Measurements from ENCODE around the gene ALG9.
"Not testable (repeated sequence)": the region's sequence is repeated elsewhere in the genome, so short reads cannot be mapped to it uniquely, and the experiment has no call there.

ALG9 gene

DNA sequence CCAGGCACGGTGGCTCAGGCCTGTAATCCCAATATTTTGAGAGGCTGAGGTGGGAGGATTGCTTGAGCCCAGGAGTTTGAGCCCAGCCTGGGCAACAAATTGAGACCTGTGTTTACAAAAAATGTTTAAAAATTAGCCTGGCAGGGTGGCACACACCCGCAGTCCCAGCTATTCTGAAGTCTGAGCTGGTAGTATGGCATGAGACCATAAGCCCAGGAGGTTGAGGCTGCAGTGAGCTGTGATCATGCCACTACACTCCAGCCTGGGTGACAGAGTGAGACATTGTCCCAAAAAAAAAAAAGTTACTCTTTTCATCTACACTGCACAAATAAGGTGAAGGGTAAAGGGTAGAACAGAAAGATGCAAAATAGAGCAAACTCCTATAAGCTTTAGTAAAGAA lies 82.9 kb downstream of the ALG9 start:
- no peak for DNase-seq

DNA sequence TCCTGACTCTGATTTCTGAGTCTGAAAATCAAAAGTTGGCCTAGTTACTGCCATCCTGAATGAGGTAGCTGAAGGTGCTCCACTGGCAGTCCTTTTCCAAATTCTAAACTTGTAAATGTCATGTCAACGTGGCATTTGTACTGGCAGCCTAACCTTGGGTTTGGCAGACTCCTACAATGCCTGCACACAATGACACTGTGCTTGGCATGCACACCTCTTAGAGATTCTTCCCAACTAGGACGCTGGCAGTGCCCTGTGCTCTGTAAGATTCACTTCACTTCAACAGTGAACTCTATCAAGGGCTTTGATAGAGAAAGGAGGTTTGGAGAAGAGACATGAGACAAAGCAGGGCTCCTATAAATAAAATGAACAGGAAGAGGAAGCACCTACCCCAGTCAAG lies 83.3 kb downstream of the ALG9 start:
- no peak for DNase-seq

DNA sequence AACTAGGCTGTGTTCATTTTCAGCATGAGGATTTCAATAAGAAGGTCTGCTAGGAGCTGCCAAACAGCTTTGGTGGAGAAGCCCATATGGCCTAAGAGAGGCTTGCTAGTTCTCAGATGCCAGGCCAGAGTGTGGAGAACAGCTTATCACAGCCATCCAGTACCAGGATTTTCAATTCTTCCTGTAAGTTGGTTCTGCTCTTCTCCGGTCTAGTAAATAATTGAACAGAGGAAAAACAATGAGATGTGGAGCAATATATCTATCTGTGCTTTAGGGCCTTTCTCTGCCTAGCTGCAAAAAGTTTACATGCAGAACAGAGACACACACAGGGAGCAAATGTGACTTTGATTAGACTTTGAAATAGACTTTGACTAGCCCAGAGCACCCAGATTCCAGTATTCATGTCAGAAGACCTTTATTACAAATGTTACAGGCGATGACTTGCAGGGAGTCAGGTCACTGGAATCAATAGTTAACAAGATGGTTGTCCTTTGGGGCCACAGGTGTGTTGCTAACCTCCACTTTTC lies 85.4 kb downstream of the ALG9 start:
- no peak for DNase-seq

DNA sequence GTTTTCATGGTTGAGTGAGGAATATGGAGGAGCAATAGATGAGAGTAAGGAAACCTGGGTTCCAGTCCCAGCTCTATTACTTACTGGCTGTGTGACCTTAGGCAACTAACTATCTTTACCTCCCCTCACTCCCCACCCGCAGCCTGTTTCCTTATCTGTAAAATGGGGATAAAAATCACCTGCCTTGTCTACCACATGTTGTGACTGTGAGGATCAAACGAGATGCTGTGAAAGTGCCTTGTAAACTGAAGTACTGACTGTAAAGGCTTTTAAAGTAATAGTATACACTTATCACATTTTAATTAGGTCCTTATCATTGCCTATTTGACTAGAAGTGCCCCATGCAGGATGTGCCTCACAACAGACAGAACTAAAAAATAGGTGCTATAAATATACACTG lies 86.3 kb downstream of the ALG9 start:
- DNase-seq: no peak

DNA sequence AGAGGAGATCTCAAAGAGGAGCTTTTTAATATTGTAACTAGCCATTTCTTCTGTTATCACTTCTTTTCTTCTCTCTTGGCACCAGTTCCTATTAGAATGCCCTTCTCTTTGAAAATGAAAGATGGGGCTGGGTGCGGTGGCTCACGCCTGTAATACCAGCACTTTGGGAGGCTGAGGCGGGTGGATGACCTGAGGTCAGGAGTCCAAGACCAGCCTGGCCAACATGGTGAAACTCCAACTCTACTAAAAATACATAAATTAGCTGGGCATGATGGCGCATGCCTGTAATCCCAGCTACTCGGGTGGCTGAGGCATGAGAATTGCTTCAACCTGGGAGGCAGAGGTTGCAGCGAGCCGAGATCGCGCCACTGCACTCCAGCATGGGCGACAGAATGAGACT lies 87.1 kb downstream of the ALG9 start:
- DNase-seq: not testable (repeated sequence)

DNA sequence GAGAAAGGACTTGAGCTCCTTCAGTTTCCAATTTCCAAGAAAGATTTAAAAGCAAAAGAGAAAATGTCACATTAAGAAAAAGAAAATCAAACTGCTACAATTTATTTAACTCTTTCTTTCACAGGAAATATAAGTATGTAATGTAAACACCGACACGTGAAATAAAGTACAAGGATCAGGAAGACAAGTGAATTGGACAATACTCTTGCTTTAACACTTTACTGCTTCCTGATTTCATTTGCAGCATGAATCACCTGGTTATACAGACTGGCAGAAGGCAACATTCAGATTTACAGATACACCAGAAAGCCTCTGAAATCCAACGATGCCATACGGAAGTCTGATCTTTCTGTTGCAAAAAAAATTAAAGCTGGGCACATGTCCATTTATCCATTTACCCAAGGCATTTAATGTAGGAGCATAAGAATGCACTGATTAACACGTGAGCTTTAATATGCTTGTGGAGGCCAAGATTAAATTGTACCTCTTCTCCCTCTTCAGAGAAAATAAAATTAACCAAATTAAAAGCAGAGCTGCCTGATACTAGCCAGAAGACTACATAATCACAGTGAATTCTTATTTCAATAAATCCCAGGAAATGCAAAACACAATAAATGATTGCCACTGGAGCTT lies 89.2 kb downstream of the ALG9 start:
- DNase-seq: no peak

DNA sequence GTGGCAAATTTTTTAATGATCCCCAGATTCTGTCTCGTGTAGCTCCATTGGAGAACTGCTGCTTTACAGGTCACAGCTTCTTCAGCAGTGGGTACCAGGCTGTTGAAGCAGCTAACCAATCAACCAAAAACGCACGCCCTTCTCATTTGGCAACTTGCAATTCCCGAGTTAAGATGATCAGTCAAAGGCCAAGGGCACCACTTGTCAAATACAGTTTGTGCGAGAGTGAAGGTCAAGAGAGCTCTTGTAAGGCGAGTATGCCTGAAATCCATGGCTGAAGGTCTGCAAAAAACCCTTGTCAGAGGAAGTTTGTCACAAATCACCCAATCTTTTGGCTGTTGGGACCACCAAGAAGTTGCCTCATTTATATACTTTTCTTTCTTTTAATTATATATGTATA lies 92.3 kb downstream of the ALG9 start:
- no peak for DNase-seq

DNA sequence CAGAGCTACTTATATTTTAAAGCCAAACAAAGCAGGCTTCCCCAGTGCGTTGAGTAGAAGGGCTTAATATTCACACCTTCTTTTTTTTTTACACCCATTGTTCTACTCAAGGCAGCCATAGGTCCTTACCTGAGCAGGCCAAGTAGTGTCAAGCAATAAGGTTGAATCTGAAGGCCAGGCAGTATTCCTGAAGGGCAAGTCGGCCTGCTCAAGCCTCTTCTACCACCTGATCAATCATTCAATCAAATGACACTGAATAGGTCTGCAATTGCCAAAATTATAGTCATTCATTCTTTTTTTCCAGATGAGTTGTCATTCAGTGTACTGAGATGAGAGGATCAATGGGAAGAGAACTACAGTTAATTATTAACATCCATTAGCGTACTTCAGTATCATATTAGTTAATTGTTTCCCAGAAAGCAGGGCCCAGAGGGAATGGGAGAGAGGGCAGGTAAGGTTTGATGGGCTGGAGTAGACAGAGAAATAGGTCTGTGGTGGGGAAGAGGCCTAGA lies 93.3 kb downstream of the ALG9 start:
- no peak for DNase-seq

DNA sequence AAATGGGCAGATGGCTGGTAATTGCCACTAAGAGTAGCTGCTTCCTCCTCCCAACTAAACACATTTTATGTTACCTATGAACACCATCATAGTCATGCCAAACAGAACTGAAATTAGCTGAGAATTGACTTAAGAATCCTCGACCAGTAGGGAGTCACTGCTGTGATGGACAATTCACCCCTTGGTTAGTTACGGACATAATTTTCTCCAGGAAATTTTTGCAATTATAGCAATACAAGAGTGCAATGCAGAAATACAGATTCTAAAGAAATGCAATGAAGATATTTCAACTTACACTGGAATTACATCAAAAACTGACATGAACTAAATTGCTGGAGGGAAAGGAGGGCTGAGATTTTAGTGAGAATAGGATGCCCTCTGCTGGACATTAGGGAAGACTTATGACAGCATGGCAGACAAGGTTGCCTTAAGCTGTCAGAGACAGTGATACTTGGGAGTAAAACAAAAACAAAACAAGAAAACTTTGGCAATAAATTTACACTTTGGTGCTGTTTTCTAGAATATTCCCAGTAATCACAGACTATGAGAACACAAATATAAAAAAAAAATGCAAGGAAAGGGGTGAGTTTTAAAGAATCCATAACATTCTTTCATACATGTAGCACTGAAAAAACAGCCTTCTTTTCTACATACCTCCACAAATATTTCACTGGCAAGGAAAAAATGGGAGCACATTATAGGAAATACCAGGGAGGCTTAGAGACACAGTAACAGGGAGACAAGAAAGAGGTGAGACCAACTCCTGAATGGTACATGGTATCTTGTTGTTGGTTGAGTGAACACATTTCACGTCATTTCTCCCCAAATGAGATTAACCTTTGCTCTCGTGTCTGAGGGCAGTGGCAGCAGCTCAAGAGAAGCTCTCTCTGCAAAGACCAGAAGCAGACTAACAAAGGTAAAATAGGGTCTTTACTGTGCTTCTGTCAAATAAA lies 94.0 kb downstream of the ALG9 start:
- DNase-seq: peak; percentile 67

DNA sequence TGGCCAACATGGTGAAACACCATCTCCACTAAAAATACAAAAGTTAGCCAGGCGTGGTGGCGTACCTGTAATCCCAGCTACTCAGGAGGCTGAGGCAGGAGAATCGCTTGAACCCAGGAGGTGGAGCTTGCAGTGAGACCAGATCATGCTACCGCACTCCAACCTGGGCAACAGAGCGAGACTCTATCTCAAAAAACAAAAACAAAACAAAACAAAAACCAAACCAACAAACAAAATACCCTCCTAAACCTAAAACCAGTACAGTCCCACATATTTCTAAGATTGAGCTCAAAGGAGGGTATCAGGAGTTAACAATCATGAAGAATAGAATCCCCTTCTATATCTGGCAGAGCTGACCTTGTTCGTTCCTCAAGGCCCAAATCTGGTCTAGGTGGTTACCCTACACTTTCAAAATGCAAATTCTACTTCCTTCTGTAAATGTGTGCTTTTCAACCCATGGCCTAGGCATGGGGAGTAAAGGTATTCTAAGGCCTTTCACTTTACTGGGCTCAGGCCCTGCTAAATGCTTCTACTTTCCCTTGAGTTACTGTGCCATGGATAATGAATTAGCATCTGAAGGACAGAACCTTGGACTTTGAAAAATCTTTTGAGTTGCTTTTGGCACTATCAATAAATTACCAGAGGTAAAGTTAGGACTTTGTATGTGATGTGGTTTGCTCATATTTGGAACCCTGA lies 94.8 kb downstream of the ALG9 start:
- DNase-seq: no peak

DNA sequence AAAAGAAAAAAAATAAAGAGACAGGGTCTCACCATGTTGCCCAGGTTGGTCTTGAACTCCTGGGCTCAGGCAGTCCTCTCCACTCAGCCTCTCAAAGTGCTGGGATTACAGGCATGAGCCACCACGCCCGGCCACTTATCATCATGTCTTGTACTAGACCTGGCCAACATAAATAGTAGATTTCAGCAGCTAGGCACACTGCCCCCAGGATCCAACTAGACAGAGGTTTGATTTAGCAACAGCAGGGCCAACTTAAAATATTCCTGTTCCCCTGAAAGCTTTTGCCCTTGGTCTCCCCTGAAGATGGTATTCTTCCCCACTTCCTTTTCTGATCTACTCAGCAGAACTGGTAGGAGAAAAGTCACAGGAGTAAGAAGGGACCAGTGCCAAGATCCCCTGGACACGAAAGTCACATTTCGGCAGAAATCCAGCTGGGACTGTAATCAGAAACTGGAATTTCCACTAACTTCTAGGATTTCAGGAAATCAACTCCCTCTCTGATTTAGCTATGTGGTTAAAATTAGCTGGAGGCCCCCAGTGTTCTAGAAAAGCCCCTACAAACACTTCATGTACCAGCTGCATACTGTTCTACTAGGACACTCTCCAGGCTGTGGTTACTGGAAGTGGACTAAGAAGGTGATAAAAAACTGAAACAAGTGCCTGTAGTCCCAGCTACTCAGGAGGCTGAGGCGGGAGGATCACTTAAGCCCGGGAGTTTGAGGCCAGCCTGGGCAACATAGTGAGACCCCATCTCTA lies 96.2 kb downstream of the ALG9 start:
- DNase-seq: no peak

DNA sequence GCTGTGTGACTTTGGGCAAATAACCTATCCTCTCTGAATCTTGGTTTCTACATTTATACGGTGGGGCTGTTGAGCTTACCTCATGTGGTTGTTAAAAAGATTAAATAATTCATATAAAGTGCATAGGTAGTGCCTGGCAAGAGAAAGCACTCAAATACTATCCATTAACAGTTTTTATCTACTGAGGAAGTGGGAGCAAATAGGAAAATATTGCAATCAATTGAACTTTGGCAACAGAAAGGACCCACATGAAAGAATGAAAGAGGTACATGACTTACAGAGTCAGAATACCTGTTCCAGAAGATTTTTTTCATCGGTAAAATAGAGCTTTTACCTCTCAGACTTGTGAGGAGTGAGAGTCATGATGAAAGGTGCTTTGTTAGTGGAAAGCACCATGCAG lies 98.8 kb downstream of the ALG9 start:
- DNase-seq: no peak

DNA sequence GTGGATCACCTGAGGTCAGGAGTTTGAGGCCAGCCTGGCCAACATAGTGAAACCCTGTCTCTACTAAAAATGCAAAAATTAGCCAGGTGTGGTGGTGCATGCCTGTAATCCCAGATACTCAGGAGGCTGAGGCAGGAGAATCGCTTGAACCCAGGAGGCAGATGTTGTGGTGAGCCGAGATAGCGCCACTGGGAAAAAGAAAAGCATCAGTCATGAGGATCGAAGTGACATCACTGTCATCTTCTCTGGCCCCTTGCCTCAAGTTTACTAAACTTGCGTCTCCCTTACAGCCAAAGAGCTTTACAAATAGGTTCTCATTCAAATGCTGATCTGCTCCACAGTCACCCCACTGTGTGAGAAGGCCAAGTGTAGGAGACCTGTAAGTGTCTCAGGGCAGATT lies 100.2 kb downstream of the ALG9 start:
- DNase-seq: not testable (repeated sequence)

DNA sequence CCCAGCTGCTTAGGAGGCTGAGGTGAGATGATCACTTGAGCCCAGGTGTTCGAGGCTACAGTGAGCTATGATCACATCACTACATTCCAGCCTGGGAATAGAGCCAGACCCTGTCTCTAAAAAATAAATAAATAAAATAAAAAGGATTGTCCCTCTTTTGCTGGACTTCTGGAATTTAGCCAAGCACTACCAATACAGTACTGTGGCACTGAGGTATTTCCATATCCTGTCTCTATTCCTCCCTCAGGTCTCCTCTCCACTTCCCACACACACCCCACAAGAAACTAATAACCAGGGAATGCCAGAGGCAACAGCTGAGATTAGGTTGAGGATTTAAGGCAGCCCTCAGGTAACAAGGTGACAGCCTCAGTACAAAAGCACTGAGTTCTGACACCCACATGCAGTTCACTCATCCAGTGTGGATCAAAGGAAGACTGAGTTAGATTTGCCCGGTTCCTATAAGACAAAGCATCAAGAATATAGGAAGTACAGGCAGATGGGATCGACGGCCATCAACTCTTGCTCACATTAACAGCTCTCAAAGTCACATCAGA lies 100.7 kb downstream of the ALG9 start:
- DNase-seq: no peak

DNA sequence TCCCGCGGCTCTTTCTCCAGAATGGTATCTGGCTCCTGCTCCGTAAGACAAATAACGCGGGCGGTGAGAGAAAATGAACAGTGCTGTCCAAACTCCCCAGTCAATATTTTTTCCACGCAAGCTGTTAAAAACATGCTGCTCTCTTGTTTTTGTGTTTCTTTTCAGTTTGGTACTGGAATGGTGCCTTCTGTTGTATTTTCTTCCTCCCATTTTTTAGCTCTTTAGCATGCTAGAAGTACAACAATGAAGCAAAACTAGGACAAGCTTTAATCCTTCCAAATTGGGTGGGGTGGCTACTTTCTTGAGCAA lies 104.6 kb downstream of the ALG9 start:
- DNase-seq: no peak

DNA sequence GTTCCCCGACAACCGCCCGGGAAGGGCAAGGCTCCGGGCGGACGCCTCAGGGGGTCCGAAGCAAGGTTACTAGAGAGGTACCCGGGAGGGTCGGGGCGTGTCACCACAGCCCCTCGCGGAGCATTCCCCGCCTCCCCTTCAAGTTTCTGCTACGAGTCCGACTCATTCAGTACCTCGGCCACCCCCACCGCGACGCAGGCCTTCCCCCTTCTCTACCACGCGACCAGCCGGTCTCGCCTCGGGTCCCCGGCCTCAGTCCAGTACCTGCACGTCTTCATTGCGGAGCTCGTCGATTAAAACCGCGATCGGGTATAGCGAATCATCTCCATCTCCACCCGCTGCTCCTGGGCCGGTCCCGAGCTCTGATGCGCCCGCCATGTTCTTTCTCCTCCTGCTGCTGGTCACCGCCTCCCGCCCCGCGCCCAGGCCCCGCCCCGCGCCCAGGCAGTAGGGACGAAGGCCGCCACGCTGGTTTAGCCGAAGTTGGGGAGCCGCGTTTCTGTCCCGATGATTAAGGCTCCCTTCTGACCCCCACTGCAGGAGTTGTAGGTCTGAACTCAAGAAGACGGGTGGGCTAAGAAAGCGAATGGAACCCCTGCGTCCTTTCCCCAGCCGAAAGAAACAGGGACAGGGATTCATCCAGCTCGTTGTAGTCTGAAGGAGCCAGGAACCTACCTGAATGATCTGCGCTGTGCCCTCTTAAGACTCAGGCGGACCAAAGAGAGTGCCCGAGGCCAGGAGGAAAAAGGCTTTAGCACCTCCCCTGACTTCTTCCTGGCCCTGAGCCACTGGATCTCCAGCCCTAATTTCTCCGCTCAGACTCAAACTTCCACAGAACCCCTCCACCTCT lies 105.2 kb downstream of the ALG9 start, which contains the start of gene PPP2R1B:
Gene PPP2R1B, minus strand, starts transcription at position 406 of the 850 bp plus-strand sequence. Its CDS starts 28 bp downstream, at position 378.
- peak; percentile 70 for DNase-seq

DNA sequence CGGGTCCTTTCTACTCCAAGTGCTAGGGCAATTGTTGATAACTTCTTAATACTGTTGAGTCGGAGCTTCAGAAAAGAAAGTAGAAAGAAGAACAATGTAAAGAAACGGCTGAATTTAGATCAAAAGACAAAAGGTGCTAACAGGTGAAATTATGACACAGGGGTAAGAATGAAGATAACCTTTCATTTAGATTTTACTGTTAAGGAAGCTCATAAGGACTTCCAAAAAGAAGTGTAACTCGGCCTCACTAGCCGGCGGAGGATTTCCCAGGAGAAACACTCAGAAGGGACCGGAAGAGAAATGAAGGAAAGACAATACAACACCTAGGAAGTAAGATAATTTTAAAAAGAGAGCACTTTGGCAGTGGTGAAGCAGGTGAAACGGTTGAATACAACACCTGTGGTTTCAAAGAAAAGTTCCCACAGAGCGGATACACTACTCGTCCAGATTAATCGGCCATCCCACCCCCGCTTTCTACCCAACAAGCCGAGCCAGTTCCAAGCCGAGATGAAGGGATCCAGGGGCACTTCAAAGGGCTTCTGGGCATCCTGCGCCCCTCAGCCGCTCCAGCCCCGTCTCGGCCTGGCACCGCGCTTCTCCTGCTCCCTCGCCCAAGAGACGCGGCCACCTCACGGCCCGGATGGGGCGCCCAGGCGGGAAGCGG lies 105.9 kb downstream of the ALG9 start:
- DNase-seq: peak; percentile 25

DNA sequence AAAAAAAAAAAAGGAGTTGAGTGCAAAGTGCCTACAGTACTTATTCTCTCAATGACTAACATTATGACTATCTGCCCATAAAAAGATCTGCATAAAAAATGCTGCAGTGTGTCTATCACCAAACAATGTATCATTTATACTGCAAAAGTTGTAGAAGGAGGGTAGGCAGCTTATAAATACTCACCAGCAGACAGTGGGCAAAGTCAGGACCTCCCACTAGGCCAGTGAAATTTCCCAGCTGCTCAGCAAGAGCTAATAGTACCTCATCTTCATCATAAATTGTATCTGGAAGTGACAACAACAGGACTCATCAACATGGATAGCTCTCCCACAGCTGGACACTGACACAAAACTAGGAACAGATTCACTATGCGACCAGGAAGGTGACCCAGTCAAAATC lies 106.8 kb downstream of the ALG9 start:
- no peak for DNase-seq

DNA sequence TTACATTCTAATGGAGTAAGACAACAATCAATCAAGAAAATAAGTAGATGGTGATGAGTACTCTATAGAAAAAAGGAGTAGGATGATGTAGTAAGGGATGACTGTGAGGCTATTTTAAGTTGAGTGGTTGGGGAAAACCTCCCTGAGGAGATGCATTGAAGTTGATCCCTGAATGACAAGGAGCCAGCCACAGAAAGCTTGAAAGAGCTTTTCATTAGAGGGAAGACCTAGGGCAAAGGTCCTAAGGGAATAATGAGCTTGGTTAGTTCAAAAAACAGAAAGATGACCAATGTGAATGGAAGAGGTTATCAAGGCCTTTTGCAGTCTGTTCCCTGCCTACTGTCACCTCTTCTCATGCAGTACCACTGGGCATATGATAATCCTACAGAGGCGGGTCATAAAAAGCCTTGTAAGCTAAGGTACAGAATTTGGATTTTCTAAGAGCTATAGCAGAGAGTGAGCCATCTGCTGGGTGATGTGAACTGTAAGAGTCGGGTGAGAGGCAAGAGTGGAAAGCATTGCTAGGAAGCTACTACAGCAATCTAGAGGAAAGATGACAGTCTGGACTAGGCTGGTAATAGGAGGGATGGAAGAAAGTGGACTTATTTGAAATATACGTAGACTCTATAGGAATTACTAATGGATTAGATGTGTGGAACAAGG lies 108.3 kb downstream of the ALG9 start:
- no peak for DNase-seq

DNA sequence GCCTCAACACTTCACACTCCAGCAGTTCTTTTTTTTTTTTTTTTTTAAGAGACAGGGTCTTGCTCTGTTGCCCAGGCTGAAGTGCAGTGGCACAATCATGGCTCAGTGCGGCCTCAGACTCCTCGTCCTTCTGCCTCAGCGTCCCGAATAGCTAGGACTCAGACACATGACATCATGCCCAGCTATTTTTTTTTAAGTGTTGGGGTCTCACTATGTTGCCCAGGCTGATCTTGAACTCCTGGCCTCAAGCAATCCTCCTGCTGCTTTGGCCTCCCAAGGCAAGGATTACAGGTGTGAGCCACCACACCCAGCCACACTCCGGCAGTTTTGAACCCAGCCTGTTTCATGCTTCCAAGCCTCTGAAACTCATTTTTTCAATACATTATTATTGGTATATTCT lies 108.9 kb downstream of the ALG9 start:
- no peak for DNase-seq
